Tibial nerve (tissue), 4 donors: ENCODE results near the gene CD247. TPM values are rescaled to one million over a fixed set of nuclear protein-coding genes. Genes with fewer than 3 reads are reported as not detected.

Experiments used
- DNase-seq, 2 donors: peaks; one replicate each; pipeline ENCODE4 v3.0.0-alpha.2; 2019; ENCODE audit warnings: low spot score in 2 of 2
- H3K27ac ChIP-seq, 4 donors: fragments of 200-600 bp; sonication (generic) in 3 of 4; one replicate each; pipeline ENCODE4 v1.5.1; 2017 to 2019; ENCODE audit warnings: mild to moderate bottlenecking in 1 of 4
- H3K27me3 ChIP-seq, 2 donors: fragments of 200-600 bp; sonication (generic) in 1 of 2; one replicate each; pipeline versions ENCODE4 v1.5.1 to v1.6.0; 2017 to 2019
- H3K36me3 ChIP-seq, 3 donors: fragments of 200-600 bp; sonication (generic); one replicate each; pipeline ENCODE4 v1.5.1; 2018 to 2019
- H3K4me1 ChIP-seq, 4 donors: fragments of 200-600 bp; sonication (generic) in 3 of 4; one replicate each; pipeline ENCODE4 v1.5.1; 2017 to 2019
- H3K4me3 ChIP-seq, 4 donors: fragments of 200-600 bp; sonication (generic) in 3 of 4; one replicate each; pipeline ENCODE4 v1.5.1; 2017 to 2019; ENCODE audit warnings: mild to moderate bottlenecking in 1 of 4, moderate library complexity in 1 of 4
- H3K9me3 ChIP-seq, 4 donors: fragments of 200-600 bp; sonication (generic) in 3 of 4; one replicate each; pipeline ENCODE4 v1.5.1; 2017 to 2019
- CTCF ChIP-seq, 5 experiments: fragments of 200-600 bp in 3 of 5; fragments of 450-650 bp in 2 of 5; sonication (generic) in 3 of 5; IDR thresholded peaks; one replicate each; pipeline ENCODE4 v1.5.1; 2016 to 2019; ENCODE audit warnings: antibody characterized with exemption in 5 of 5, mild to moderate bottlenecking in 3 of 5, moderate library complexity in 2 of 5
- EP300 ChIP-seq, 2 donors: sonication (generic); formaldehyde crosslinking; IDR thresholded peaks; one replicate each; pipeline ENCODE4 v1.6.1; 2017; ENCODE audit warnings: antibody characterized with exemption in 2 of 2, mild to moderate bottlenecking in 1 of 2
- POLR2A ChIP-seq, 2 donors: fragments of 450-650 bp; IDR thresholded peaks; one replicate each; pipeline ENCODE4 v1.6.1; 2017; ENCODE audit warnings: antibody characterized with exemption in 2 of 2, mild to moderate bottlenecking in 2 of 2, moderate library complexity in 2 of 2
- WGBS, 2 donors: methylation state at CpG; one replicate each; pipeline ENCODE4 v1.1.5; 2018; 5-methylcytosine and 5-hydroxymethylcytosine counted together
- total RNA-seq, 4 donors: library from RNA; depleted of rRNA; stranded (reverse); fragments of >200 nt; gene quantifications; one replicate each; pipeline ENCODE4 v1.1.0, GENCODE V29; 2016

Gene CD247
- total RNA-seq, 4 donors from 2014 or later = 1.2 to 1.5 (median 1.4) TPM; not detected in 1

GRCh38 chr1:167476061-167476460 is 42.3 kb downstream of the CD247 start:
- no peaks in the 10 kb centered on the region for H3K36me3 ChIP-seq
- TF ChIP-seq EP300 (IDR thresholded peaks at IDR 0.05) = no peak
- no peak for TF ChIP-seq POLR2A (IDR thresholded peaks at IDR 0.05)
- no peak for TF ChIP-seq CTCF (IDR thresholded peaks at IDR 0.05)
- peaks cover 0 to 3% of the 10 kb centered on the region in 2 donors for H3K27me3 ChIP-seq
- no peak overlapping the region for H3K27ac ChIP-seq
- no peak for DNase-seq
- H3K9me3 ChIP-seq = no peaks in the 10 kb centered on the region
- no peak overlapping the region for H3K4me3 ChIP-seq
- 97 to 99% methylated on average over 2 of the region's 2 CpGs for WGBS, 2 donors
- peaks cover 0 to 3% (median 0%) of the 10 kb centered on the region in 4 donors for H3K4me1 ChIP-seq

DNA sequence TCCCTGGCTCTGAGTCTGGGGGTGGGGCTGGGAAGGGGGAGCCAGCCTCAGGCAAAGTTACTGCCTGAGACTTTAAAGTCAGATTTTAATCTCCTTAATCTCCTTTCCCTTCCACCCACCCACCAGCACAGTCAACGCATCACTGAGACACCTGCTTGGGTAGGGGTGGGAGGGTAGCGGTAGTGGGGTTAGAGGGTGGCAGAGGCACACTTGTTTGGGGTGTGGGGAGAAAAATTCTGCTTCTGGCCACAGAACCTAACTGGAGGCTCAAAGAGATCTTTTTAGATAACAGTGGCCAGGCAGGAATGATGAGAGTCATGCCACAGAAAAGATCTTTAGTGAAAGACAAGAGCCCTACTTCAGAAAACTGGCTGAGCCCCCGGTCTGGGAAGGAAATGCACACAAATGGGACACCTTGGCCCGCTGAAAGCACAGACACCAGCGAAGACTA is 44.1 kb downstream of the CD247 start:
- Histone ChIP-seq H3K9me3 (no peaks in the 10 kb centered on the region), H3K36me3 (no peaks in the 10 kb centered on the region), H3K27me3 (peaks cover 0 to 3% of the 10 kb centered on the region in 2 donors), H3K4me3 (no peak overlapping the region), H3K4me1 (peaks cover 0 to 3% (median 0%) of the 10 kb centered on the region in 4 donors), H3K27ac (no peak overlapping the region)
- 65% methylated on average over 5 of the region's 5 CpGs for WGBS, 2 donors
- TF ChIP-seq POLR2A (IDR thresholded peaks at IDR 0.05) = no peak
- no peak for TF ChIP-seq EP300 (IDR thresholded peaks at IDR 0.05)
- TF ChIP-seq CTCF (IDR thresholded peaks at IDR 0.05) = no peak
- DNase-seq = no peak

DNA sequence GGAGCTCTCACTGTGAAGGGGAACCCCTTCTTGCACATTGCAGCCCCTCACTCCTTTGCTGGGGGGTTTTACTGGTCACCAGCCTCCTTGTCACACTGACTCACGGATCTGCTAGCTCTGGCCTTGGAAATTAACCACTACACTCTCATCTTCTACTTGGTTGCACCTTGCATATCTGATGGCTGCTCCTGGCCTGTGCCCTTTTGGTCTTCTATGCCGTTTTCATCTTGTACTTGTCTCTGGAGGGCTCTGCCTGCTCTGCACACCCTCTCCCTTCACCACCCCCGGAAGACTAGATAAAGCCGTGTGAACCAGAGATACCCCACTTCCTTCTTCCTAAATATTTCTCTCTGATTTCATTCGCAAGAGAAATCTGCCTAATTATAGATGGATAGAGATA is 44.6 kb downstream of the CD247 start:
- WGBS, 2 donors = 44 to 54% methylated on average over 5 of the region's 5 CpGs
- DNase-seq = no peak
- H3K9me3 ChIP-seq = no peaks in the 10 kb centered on the region
- no peaks in the 10 kb centered on the region for H3K36me3 ChIP-seq
- H3K4me3 ChIP-seq = no peak overlapping the region
- peaks cover 0 to 3% of the 10 kb centered on the region in 2 donors for H3K27me3 ChIP-seq
- peaks cover 0 to 3% (median 0%) of the 10 kb centered on the region in 4 donors for H3K4me1 ChIP-seq
- H3K27ac ChIP-seq = no peak overlapping the region
- TF ChIP-seq POLR2A (IDR thresholded peaks at IDR 0.05) (no peak), CTCF (IDR thresholded peaks at IDR 0.05) (no peak), EP300 (IDR thresholded peaks at IDR 0.05) (no peak)

- no peak for DNase-seq
- Histone ChIP-seq H3K4me3 (no peak overlapping the region), H3K27me3 (peaks cover 0 to 3% of the 10 kb centered on the region in 2 donors), H3K9me3 (no peaks in the 10 kb centered on the region), H3K36me3 (no peaks in the 10 kb centered on the region), H3K4me1 (peaks cover 0 to 3% (median 0%) of the 10 kb centered on the region in 4 donors), H3K27ac (no peak overlapping the region)
- 66 to 67% methylated on average over 10 of the region's 10 CpGs for WGBS, 2 donors
- TF ChIP-seq CTCF (IDR thresholded peaks at IDR 0.05) (no peak), POLR2A (IDR thresholded peaks at IDR 0.05) (no peak), EP300 (IDR thresholded peaks at IDR 0.05) (no peak)
Measured at GRCh38 chr1:167472752-167473521, 45.4 kb downstream of the CD247 start.

- no peak for TF ChIP-seq POLR2A (IDR thresholded peaks at IDR 0.05)
- no peak for TF ChIP-seq EP300 (IDR thresholded peaks at IDR 0.05)
- TF ChIP-seq CTCF (IDR thresholded peaks at IDR 0.05) = no peak
- 87% methylated on average over 5 of the region's 5 CpGs for whole genome bisulfite sequencing, 2 donors
- DNase-seq = no peak
Measured at GRCh38 chr1:167471568-167471967, 46.8 kb downstream of the CD247 start.

More at GRCh38 chr1:167471568-167471967, 46.8 kb downstream of the CD247 start:
- Histone ChIP-seq H3K9me3 (no peaks in the 10 kb centered on the region), H3K27ac (no peak overlapping the region), H3K4me3 (no peak overlapping the region), H3K27me3 (peaks cover 0 to 3% of the 10 kb centered on the region in 2 donors), H3K36me3 (no peaks in the 10 kb centered on the region), H3K4me1 (peaks cover 0 to 3% (median 0%) of the 10 kb centered on the region in 4 donors)
